Measurements from ENCODE around the gene XPR1.
A peak's percentile ranks its signal among the peaks of the same experiment; 100 is the strongest.

Gene XPR1

GRCh38 chr1:180615493-180616290, 16.1 kb upstream of the XPR1 start:
- no peak for DNase-seq (ENCODE audit: low spot score)

- DNase-seq (ENCODE audit: low spot score), result no peak
These were observed 15.4 kb upstream of the XPR1 start for GRCh38 chr1:180616439-180616838.

- DNase-seq (ENCODE audit: low spot score), result no peak
These were observed 13.9 kb upstream of the XPR1 start for GRCh38 chr1:180617774-180618395.

GRCh38 chr1:180620581-180620980, 11.2 kb upstream of the XPR1 start:
- DNase-seq (ENCODE audit: low spot score), result no peak

GRCh38 chr1:180622658-180623508, 8.9 kb upstream of the XPR1 start:
- no peak for DNase-seq (ENCODE audit: low spot score)

GRCh38 chr1:180623579-180624347, 8.1 kb upstream of the XPR1 start:
- no peak for DNase-seq (ENCODE audit: low spot score)

- no peak for DNase-seq (ENCODE audit: low spot score)
These were observed 5.1 kb upstream of the XPR1 start for GRCh38 chr1:180626711-180627110.

- DNase-seq (ENCODE audit: low spot score), result no peak
These were observed 4.4 kb upstream of the XPR1 start for GRCh38 chr1:180627411-180627810.

- no peak for DNase-seq (ENCODE audit: low spot score)
These were observed 3.2 kb upstream of the XPR1 start for GRCh38 chr1:180628646-180629045.

- DNase-seq (ENCODE audit: low spot score), result no peak
These were observed 1.2 kb upstream of the XPR1 start for GRCh38 chr1:180630408-180631193.

- no peak for DNase-seq (ENCODE audit: low spot score)
These were observed 542 bp upstream of the XPR1 start for GRCh38 chr1:180631194-180631765.

GRCh38 chr1:180632326-180633056, 669 bp downstream of the XPR1 start:
- DNase-seq (ENCODE audit: low spot score), result peak; percentile 43

- DNase-seq (ENCODE audit: low spot score), result no peak
These were observed 1.5 kb downstream of the XPR1 start for GRCh38 chr1:180633057-180634056.

- no peak for DNase-seq (ENCODE audit: low spot score)
These were observed 4.3 kb downstream of the XPR1 start for GRCh38 chr1:180636138-180636537.

GRCh38 chr1:180639871-180640270, 8.0 kb downstream of the XPR1 start:
- DNase-seq (ENCODE audit: low spot score), result no peak

- DNase-seq (ENCODE audit: low spot score), result no peak
These were observed 8.7 kb downstream of the XPR1 start for GRCh38 chr1:180640531-180640949.

- DNase-seq (ENCODE audit: low spot score), result no peak
These were observed 9.8 kb downstream of the XPR1 start for GRCh38 chr1:180641662-180642061.

GRCh38 chr1:180642781-180643180, 11.0 kb downstream of the XPR1 start:
- no peak for DNase-seq (ENCODE audit: low spot score)

GRCh38 chr1:180643693-180644092, 11.9 kb downstream of the XPR1 start:
- no peak for DNase-seq (ENCODE audit: low spot score)

Measured in CD4-positive, alpha-beta T cell treated with Interleukin-6 at 100 ng/mL for 8 hours (primary cell).